Stomach (tissue), 4 donors: ENCODE results near the gene GNG7.

ENCODE experiments used
- EP300 ChIP-seq: sonication (generic); formaldehyde crosslinking; IDR thresholded peaks from one replicate; pipeline ENCODE4 v1.6.1; 2017; ENCODE audit warnings: antibody characterized with exemption
- POLR2A ChIP-seq, 4 donors: fragments of 450-650 bp; IDR thresholded peaks; one replicate each; pipeline ENCODE4 v1.6.1; 2016; ENCODE audit warnings: antibody characterized with exemption in 4 of 4, control low read depth in 2 of 4, mild to moderate bottlenecking in 1 of 4, moderate library complexity in 1 of 4
- POLR2AphosphoS5 ChIP-seq, 3 donors: sonication (generic); formaldehyde crosslinking; IDR thresholded peaks; one replicate each; pipeline ENCODE4 v1.6.1; 2016; ENCODE audit warnings: antibody characterized with exemption in 3 of 3
- TF ChIP-seq, protein P1 (sequence below), 7 experiments: fragments of 450-650 bp in 4 of 7; fragments of 200-600 bp in 3 of 7; sonication (generic) in 3 of 7; IDR thresholded peaks; one replicate each; pipeline ENCODE4 v1.5.1; 2016 to 2019; ENCODE audit warnings: antibody characterized with exemption in 7 of 7, control low read depth in 2 of 7, mild to moderate bottlenecking in 1 of 7

DNA sequence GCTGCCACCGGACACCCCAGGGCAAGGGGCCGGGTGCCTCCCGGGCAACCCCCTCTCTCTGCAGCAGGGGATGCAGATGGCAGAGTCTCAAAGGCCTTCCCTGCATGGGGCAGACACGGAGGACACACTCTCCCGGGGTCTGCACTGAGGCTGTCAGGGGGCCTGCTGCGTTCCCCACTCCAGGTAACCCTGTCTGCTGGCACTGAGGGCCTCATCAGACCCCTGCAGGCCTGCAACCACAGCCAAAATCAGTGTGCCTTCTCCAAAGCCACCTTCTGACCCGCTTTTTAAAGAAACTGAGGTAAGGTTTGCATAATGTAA lies 93.9 kb downstream of the GNG7 start:
- TF ChIP-seq POLR2A (IDR thresholded peaks at IDR 0.05) (no peak), EP300 (no peak), POLR2AphosphoS5 (IDR thresholded peaks at IDR 0.05) (no peak)
- TF ChIP-seq, protein P1, sequence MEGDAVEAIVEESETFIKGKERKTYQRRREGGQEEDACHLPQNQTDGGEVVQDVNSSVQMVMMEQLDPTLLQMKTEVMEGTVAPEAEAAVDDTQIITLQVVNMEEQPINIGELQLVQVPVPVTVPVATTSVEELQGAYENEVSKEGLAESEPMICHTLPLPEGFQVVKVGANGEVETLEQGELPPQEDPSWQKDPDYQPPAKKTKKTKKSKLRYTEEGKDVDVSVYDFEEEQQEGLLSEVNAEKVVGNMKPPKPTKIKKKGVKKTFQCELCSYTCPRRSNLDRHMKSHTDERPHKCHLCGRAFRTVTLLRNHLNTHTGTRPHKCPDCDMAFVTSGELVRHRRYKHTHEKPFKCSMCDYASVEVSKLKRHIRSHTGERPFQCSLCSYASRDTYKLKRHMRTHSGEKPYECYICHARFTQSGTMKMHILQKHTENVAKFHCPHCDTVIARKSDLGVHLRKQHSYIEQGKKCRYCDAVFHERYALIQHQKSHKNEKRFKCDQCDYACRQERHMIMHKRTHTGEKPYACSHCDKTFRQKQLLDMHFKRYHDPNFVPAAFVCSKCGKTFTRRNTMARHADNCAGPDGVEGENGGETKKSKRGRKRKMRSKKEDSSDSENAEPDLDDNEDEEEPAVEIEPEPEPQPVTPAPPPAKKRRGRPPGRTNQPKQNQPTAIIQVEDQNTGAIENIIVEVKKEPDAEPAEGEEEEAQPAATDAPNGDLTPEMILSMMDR (IDR thresholded peaks at IDR 0.05), result no peak
